K562 (cell line): ENCODE measurements around the gene RFX7.

ENCODE experiments used
- IRF2 ChIP-seq: sonication (generic); formaldehyde crosslinking; IDR thresholded peaks from 2 replicates; pipeline ENCODE4 v1.8.1; 2022; ENCODE audit warnings: mild to moderate bottlenecking, missing genetic modification reagents
- MLLT1 ChIP-seq, 2 experiments: fragments of 450-650 bp; IDR thresholded peaks; 2 replicates each; pipeline ENCODE4 v1.6.1; 2016
- RFX5 ChIP-seq: IDR thresholded peaks from 2 replicates; pipeline ENCODE4 v1.6.1; 2011; ENCODE audit warnings: low read depth, mild to moderate bottlenecking, improper control_type of control experiment, low read length

- TF ChIP-seq IRF2 (CRISPR knock-in tag) (no peak), RFX5 (no peak), MLLT1 (IDR thresholded peaks at IDR 0.05) (no peak)
These were observed 44.6 kb downstream of the RFX7 start for GRCh38 chr15:56199038-56199437.
